Suppressor macrophage treated with lipopolysaccharide for 1 hour (primary cell): ENCODE results near the gene TUSC2.

Source experiments
- DNase-seq, 3 donors: peaks; one replicate each; pipeline ENCODE4 v3.0.0-alpha.2; 2020 to 2022

TUSC2 gene

GRCh38 chr3:50334339-50335075, 6.5 kb upstream of the TUSC2 start:
- no peak for DNase-seq

- DNase-seq, result no peak
Measured at GRCh38 chr3:50333744-50334328, 5.8 kb upstream of the TUSC2 start.

GRCh38 chr3:50331364-50331907, 3.4 kb upstream of the TUSC2 start:
- no peak for DNase-seq

GRCh38 chr3:50330330-50330729, 2.3 kb upstream of the TUSC2 start:
- no peak for DNase-seq

DNA sequence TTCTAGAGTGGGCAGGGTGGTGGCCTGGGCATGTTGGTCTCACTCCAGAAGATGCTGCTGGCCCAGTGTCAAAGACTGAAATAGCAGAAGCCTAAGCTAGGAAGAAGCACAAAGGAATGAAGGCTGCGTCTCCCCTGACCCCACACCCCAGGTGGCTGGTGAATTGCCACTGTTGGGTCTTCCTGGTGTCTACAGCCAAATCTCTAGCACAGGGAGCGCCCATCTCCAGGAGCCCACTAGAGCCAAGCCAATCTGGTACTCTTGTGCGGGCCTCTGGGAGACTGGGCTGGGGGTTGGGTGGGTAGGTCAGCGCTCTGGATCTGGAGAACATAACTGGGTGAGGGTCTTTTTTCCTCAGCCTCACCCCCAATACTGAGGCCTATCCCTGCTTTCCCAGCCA, 894 bp downstream of the TUSC2 start:
- DNase-seq, result no peak

DNA sequence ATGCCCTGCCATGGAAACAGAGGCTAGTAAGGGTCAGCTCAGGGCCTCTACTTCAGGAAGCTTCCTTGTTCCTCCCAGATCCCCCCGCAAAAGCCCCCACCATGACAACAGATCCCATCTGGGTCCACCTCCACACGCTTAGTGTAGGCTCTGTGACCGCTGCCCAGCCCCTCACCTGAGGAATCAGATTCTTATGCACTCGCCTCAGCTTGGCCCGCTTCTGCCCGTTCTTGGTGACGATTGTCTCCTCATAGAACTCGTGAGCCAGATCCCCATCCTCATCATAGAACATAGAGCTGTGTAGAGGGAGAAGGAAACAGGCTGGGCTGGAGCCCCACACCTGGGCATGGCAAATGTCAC, 1.9 kb downstream of the TUSC2 start:
- DNase-seq, result no peak

DNA sequence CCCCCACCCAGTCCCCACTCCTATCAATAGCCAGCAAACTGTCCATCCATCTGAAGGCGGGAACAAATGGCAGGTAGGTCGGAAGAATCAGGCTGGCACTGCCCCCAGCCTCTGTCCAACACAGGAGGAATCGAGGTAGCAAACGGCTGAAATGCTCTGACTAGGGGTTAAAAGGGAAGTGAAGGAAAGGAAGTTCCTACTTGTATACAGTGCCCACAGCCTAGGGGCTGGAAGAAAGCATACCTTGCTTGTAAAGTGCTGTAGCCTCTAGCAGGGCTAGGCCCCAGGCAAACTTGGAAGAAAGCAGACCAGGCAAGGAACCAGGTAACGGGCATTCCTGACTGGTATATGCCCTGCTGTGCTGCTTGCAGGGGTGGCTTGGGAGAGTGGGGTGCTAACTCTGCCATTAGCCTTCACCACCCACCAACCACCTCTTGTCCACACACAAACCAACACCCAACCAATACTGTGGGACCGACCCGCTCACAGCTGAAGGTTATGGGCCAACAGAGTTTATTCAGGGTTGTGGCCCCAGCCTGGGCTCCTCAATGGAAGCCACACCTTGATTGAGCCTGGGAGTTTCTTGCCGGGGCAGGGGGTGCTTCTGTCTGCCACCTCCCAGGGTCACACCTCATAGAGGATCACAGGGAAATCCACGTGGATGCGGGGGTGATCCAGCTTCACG, 2.4 kb downstream of the TUSC2 start:
- no peak for DNase-seq

- DNase-seq, result no peak
Measured at GRCh38 chr3:50325113-50325480, 2.9 kb downstream of the TUSC2 start.

DNA sequence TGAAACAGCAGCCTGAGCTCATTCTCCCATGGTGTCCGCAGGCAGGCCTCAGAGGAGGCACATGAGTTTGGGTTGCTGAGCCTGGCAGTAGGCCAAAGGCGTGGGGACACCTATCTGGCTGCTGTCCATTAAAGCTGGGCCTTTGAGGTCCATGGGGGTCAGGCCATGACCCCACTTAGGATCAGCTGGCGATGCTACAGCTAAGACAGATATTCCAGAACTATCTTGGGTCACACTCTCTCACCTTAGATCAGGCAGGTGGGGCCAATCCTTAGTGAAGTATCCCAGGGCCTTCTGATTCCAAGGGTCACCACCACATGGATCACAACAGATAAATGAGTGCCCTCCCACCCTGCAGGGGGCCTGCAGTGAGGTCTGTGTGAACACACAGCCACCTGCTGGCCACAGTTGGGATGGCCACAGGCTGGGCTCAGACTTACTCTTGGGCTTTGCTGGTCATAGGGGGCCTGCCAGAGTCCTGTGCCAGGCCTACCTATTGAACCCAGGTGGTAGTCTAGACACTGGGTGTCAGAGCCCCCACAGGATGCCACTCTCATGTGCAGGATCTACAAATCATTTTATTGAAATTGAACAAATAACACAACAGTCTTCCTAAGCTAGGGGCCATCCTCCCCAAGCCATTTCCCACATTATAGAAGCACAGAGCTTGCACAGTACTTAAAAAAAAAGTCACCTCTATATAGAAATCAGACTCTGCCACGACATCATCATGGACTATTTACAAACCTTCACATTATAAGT, 3.5 kb downstream of the TUSC2 start:
- peak; percentile 73 to 85 (median 76) for DNase-seq

- DNase-seq, result peak in 1 of 3 donors; percentile 44
Measured at GRCh38 chr3:50323614-50324199, 4.3 kb downstream of the TUSC2 start.

DNA sequence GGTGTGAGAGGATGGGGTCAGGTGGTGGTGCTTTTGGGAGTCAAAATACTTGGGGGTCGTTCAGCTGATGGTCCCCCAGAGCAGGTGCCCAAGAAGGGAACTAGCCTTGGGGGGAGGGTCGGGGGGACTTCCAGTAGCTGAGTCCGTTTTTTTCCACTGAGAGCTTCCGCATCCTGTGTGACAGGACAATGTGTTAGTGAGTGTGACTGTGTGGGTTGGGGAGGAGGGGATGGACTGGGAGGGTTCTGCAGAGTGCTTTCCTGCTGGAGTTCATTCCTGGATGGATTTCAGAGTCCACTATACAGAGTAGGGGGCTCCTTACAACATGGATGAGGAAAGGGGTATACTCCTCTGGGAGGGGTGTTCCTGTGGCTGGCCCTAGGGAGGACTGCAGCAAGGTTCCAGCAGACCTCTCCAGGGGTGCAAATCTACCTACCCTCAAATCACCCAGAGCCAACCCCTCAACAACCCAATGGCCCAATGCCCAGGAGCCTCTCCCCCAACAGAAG, 4.9 kb downstream of the TUSC2 start:
- peak; percentile 68 to 77 (median 73) for DNase-seq

GRCh38 chr3:50322386-50323091, 5.5 kb downstream of the TUSC2 start, which contains the start of gene HYAL2:
Gene HYAL2, minus strand, starts transcription at chr3:50322745. Its CDS starts 2,256 bp downstream, at chr3:50320489.
- DNase-seq, result no peak

GRCh38 chr3:50322115-50322385, 6.0 kb downstream of the TUSC2 start:
- DNase-seq, result no peak

DNA sequence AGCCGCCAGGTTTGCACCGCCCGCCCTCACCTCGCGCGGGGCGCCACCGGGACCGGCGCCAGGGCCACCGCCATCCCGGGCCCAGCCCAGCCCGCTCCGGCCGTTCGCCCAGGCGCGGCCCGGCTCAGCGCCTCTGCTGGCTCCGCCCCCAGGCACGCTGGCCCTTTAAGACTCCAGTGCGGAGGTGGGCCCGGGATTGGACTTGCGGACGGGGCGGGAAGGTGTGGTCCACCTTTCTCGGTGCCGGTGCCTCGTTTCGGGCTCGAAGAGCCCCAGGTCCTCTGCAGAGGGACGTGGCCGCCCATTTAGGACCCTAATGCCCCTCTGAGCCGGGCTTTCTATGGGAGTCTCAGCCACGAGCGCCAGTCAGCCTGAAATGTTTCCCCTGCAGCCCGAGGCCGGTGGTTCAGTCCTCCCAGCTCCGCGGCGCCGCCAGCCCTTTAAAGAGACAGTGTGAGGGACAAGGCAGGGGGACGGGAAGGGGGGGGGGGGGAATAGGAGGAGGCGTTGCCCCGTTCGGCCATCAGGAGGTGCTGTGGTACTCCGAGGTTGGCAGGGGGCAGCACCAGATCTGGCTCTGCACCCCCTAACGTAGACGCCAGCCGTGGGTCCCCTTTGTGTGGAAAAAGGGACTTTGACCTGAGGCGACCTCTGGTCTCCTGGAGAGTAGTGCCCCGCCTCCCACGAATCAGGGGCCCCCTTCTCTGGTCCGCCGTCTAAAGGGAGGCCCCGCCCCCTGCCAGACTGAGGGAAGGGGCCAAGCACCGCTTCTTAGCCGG, 6.5 kb downstream of the TUSC2 start:
- peak; percentile 86 to 95 (median 92) for DNase-seq

DNA sequence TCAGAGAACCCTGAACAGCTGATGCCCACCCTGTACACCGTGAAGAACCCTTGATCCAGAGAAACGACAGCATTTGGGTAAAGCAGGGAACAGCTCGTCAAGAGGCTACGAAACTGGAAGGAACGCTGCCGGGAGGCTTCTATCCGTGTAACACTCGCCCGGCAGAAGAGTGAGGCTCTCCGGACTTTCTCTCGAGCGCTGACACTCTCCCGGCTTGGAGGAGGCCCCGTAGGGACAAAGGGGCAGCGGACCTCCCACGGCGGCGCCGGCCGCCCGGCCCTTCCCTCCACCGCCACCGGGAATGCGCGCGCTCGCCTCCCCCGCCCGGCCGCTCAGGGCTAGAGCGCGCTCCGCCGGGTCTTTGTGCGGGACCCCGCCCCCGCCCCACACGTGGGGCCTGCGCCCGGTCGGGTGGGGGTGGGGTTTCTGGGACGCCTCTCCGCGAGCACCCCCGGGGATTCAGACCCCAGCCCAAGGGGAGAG, 7.1 kb downstream of the TUSC2 start:
- peak; percentile 62 to 90 (median 77) for DNase-seq

DNA sequence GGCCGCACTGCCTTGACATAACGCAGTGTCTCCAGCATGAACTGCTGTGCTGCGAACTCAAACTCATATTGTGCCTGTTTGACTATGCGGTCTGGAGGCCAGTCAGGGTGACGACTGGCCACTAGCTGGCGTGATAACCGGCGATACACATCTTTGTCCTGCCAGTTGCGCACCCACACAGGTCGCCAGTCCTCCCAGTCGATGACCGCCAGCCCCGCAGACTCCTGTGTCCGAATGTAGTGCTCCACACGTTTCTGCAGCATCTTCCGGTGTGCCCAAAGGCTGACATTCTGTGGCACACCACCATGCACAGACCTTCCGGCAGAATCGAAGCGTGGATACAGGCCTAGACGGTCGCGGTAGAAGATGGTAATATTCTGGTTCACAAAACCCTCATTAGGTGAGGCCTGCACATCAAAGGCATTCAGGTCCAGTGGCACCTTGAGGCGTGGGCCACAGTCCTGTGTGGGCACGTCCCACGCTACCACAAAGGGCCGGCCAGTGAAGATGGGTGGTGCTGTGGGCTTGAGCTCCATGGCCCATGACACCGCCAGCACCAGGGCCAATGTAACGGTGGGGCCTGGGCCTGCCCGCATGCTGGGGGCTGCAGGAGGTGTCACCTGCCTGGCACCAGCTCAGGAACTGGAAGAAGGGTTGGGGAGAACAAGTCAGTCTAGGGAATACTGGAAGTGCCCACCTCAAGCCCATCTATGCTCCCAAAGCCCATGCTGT, 8.0 kb downstream of the TUSC2 start:
- DNase-seq, result no peak

DNA sequence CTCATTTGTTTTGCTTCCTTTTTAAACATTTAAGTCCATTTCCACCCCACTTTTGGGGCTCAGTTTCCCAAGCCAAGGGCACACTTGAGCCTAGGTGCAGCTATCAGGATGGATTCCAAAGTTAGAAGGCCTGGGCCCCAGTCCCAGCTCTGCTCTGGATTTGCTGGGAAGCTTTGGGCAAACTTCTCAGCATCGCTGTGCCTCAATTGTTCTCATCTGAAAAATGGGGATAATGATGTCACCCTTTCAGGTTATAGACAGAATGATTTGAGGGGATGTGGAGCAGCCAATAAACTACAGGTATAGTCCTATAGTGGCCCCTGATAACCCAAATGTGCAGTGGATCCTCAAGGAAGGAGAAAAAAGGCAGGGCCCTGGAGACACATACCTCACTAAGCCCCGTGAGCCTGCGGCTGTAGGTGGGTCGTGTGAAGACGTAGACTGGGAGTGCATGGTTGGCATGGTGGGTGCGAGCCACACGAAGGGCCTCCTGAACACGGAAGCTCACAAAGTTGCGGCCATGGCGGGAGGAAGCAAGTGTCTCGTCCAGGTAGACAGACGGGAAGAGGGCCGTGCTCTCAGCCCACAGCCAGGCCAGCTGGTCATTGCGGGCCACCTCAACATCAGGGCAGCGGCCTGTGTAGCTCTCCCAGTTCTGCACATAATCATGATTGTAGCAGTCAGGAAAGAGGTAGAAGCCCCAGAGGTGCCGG, 8.7 kb downstream of the TUSC2 start:
- DNase-seq, result no peak

DNA sequence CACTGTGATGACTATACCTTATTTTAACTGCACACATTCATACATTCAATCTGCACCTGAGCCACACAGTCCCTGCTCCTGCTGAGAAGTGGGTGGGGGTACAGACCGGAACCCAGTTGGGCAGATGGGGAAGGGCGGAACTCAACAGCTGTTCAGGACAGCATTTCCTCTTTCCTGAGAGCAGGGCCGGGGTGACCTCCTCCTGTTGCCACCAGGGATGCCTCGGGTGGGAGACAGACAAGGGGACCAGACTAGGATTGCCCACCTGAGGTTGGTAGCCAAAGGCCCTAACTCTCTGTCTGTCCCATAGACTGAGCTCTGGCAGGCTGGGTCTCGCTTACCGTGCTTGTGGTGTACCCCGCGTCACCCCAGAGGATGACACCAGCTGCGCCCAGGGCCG, 9.4 kb downstream of the TUSC2 start:
- peak; percentile 35 to 44 (median 39) for DNase-seq

- DNase-seq, result no peak
Measured at GRCh38 chr3:50318163-50318562, 9.9 kb downstream of the TUSC2 start.

DNA sequence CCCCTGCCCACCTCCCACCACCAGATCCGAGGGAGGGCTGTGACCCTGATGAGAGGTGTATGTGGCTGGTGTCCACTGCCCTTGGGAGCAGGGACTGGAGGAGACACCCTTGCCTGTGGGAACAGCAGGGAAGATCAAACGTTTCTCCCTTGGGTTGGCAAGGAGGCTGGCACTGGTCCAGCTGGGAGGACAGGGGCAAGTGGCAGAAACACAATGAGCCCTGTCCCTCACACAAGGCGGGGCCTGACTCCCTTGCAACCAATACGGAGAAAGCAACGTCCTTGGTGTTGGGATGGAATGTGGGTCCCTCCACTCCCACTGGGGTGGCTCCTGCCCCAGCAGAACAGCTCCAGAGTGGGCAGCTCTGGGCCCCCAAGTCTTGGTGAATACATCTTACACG, 10.7 kb downstream of the TUSC2 start:
- DNase-seq, result no peak
